H1 (cell line): ENCODE results near the gene PTPRT.

ENCODE experiments used
- POLR2AphosphoS5 ChIP-seq: IDR thresholded peaks from 2 replicates; pipeline ENCODE4 v1.6.1; 2011; ENCODE audit warnings: low read depth, low read length
- TEAD4 ChIP-seq: IDR thresholded peaks from 2 replicates; pipeline ENCODE4 v1.6.1; 2012; ENCODE audit warnings: low read depth, low read length, inconsistent platforms, mixed read lengths

GRCh38 chr20:43124241-43124640 is 65.5 kb downstream of the PTPRT start:
- no peak for TF ChIP-seq POLR2AphosphoS5
- no peak for TF ChIP-seq TEAD4
